DMS 273 treated with DMSO at 0.1 percent for 48 hours (cell line): ENCODE data around the gene SCN9A.

Experiments used
- DNase-seq: peaks from one replicate; lab custom pipeline; 2025; lab: John Stamatoyannopoulos, UW

The SCN9A gene

GRCh38 chr2:166173263-166173662 is 202.5 kb downstream of the SCN9A start:
- no peak for DNase-seq

GRCh38 chr2:166171216-166171615 is 204.5 kb downstream of the SCN9A start:
- DNase-seq: no peak

DNA sequence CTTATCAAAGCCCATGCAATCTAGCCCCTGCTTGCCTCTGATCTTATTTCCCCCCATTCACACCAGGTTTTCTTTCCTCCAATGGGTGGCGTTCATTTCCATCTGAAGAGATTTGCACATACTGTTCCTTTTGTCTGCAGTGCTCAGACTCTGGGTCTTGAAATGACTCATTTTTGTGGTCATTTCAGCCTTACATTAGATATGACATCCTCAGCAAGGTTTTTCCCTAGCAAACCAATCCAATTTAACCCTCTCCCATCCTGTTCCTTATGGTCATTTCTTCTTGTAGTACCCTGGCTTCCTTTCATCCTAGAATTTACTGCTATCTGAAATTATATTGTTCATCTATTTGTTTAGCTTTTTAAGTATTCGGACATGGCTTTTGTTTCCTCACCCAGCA is 205.4 kb downstream of the SCN9A start:
- no peak for DNase-seq

GRCh38 chr2:166167449-166167848 is 208.3 kb downstream of the SCN9A start:
- DNase-seq: no peak

- DNase-seq: no peak
Observed at GRCh38 chr2:166163775-166164174, 212.0 kb downstream of the SCN9A start.

DNA sequence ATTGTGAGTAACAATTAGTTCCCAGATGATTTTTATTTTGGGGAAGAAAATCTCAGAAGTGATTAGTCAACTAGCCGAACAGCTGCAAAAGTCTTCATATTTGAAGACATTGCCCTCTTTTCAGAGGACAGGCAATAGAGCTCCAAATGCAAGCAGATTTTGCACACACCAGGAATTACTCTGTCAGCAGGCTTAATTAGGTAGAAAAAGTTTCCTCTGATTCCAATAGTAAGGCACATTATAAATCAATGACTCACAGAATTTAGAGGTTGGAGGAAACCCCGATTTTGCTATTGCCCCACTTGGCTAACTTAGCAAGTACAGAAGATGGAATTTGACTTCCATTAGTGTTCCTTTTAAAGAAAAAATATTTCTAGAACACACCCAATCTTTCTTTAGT is 217.2 kb downstream of the SCN9A start:
- no peak for DNase-seq

DNA sequence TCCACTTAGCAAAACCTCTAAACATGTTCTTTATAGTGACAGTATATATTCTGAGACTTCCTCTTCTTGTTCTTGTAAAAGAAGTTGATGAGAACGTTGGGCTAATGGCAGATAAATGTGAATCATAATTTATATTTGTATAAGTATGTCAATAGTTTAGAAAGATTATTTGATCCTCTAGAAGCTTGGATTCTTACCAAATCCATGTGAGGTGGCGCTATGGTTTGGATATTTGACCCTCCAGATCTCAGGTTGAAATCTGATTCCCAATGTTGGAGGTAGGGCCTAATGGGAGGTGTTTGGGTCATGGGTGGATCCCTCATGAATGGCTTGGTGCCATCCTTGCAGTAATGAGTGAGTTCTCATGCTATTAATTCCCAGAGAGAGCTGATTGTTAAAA is 218.2 kb downstream of the SCN9A start:
- no peak for DNase-seq

- no peak for DNase-seq
Observed at GRCh38 chr2:166156985-166157490, 218.7 kb downstream of the SCN9A start.

DNA sequence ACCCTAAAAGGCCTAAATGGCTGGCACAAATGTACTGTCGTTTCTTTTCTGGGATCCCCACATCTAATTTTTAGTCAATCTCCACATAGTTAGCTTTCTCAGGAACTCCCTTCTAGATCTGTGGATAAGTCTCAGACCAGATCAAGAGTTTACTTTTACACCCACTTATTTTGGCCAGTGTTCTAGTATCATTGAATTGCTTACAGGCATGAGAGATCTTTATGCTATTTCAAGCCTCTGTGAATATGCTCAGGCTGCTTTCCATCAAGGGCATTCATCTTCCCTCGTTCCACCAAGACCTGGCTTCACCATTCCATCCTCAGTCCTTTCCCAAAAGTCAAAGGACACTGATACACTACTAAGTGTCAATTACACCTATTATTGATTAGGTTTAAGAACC is 220.2 kb downstream of the SCN9A start:
- DNase-seq: no peak

DNA sequence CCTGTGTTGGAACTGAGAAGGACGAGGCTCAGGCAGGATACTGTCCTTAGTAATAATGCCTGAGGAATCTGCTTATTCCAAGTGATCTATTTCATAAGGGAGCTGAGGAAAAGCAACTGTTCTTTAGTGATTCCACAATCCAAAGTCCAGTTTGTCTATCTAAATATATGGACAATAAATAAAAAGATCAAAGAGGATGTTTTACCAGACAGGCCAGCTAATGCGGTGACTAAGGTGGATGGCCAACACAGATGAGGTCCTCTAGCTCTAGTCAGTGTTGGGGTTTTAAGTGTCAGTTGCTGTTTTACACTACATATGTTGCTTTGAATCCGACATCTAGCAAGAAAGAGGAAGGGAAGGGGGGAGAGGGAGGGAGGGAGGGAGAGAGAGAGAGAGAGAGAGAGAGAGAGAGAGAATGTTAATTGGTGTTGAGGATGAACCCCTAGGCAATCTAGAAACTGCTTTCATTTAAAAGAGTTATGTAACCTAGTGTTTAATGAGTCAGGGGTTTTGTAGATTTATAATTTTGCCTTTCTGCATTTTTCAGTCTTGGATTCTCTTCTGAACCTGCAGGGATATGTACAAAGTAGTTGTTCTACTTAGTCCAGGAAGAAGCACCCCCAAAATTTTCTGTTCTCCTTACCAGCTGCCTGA is 220.9 kb downstream of the SCN9A start:
- DNase-seq: no peak

- no peak for DNase-seq
Observed at GRCh38 chr2:166152064-166152463, 223.7 kb downstream of the SCN9A start.

GRCh38 chr2:166148500-166149400 is 227.0 kb downstream of the SCN9A start:
- DNase-seq: no peak

DNA sequence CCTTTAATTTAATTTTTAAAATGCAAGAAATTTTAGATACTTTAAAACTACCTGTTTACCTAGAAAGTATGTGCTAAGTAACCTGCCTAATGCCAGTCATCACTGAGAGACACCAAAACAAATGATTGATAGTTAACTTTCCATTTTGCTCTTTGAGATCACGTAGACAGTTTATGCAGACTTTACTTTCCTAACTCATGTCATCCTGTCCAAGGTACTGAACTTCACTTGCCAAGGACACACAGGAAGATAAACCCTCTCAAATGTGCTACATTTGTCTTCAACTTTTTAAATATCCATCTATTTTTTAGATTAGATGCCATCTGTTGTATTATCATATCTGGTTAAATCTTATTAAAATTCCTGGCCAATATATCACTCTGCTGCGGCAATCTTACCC is 227.9 kb downstream of the SCN9A start:
- DNase-seq: no peak
